NCI-H460 (cell line): ENCODE measurements around the gene ZNF446. TPM values are rescaled to one million over a fixed set of nuclear protein-coding genes. Genes with fewer than 3 reads are reported as not detected.

Experiments
- DNase-seq: peaks from one replicate; pipeline ENCODE4 v3.0.0-alpha.2; 2016; ENCODE audit warnings: low read depth; ENCODE audit errors: extremely low read depth
- small RNA-seq, 2 experiments: library from RNA; depleted of rRNA; stranded (forward); fragments of <200 nt; gene quantifications; one replicate each; pipeline ENCODE3, GENCODE V24; 2014
- total RNA-seq: library from RNA; depleted of rRNA; stranded (reverse); fragments of >200 nt; shearing (Covaris generic); gene quantifications from 2 replicates; pipeline ENCODE4 v1.2.3, GENCODE V29; 2014; rRNA removed

Gene ZNF446
- total RNA-seq, 1 experiment from 2014 or later, result 5.1 TPM

- peak; percentile 90 for DNase-seq
Measured at GRCh38 chr19:58519355-58520256, 43.5 kb downstream of the ZNF446 start, which contains the start of gene ZBTB45. ZBTB45 (minus strand) TSS chr19:58519810; CDS start chr19:58517673, 2,137 bp downstream.

GRCh38 chr19:58520257-58520599 is 44.1 kb downstream of the ZNF446 start:
- DNase-seq, result no peak

- DNase-seq, result no peak
Measured at GRCh38 chr19:58521651-58522050, 45.5 kb downstream of the ZNF446 start.

GRCh38 chr19:58522709-58523108 is 46.6 kb downstream of the ZNF446 start:
- no peak for DNase-seq

- no peak for DNase-seq
Measured at GRCh38 chr19:58529405-58529804, 53.3 kb downstream of the ZNF446 start.

Small RNA genes lying within 50 kb of the gene (small RNA-seq; reads per million reads assigned to genes)
- 0 reads per million in 2 experiments for gene RN7SL693P
- gene RNU6-1337P, result 0 reads per million in 2 experiments

Other genes with a start within 250 kb of the ZNF446 start
- gene ZNF544, start 247.4 kb upstream of the ZNF446 start, total RNA-seq, result 40.4 and 43.4 TPM in 2 replicates
- gene ZNF8, start 197.4 kb upstream of the ZNF446 start, total RNA-seq, result 5.3 and 6.7 TPM in 2 replicates
- gene ERVK3-1, start 171.0 kb upstream of the ZNF446 start, total RNA-seq, result 42.4 and 43.2 TPM in 2 replicates
- gene ZSCAN22, start 149.4 kb upstream of the ZNF446 start, total RNA-seq, result 2.4 and 2.5 TPM in 2 replicates
- gene A1BG, start 122.9 kb upstream of the ZNF446 start, total RNA-seq, result 4.1 and 9.1 TPM in 2 replicates
- gene ZNF497, start 113.6 kb upstream of the ZNF446 start, total RNA-seq, result 2.1 TPM in 2 replicates
- gene ZNF837, start 95.3 kb upstream of the ZNF446 start, total RNA-seq, result 0.30 and 0.78 TPM in 2 replicates
- gene RPS5, start 89.1 kb upstream of the ZNF446 start, total RNA-seq, result 1,933 and 2,287 TPM in 2 replicates
- 0.26 TPM in 1 of 2 replicates, not detected in the other for gene RNF225, start 80.7 kb upstream of the ZNF446 start, total RNA-seq
- 14.7 and 15.7 TPM in 2 replicates for gene ZNF584, start 67.7 kb upstream of the ZNF446 start, total RNA-seq
- 2.1 and 2.4 TPM in 2 replicates for gene ZNF132, start 36.2 kb upstream of the ZNF446 start, total RNA-seq
- gene ZNF324B, start 24.7 kb upstream of the ZNF446 start, total RNA-seq, result 2.8 and 3.0 TPM in 2 replicates
- gene ZNF324, start 9.3 kb upstream of the ZNF446 start, total RNA-seq, result 3.1 and 4.7 TPM in 2 replicates
- 20.5 and 27.8 TPM in 2 replicates for gene SLC27A5, start 35.6 kb downstream of the ZNF446 start, total RNA-seq
- gene ZBTB45, start 43.5 kb downstream of the ZNF446 start, total RNA-seq, result 3.8 and 4.9 TPM in 2 replicates
- 246 and 252 TPM in 2 replicates for gene TRIM28, start 67.7 kb downstream of the ZNF446 start, total RNA-seq
- 102 and 105 TPM in 2 replicates for gene CHMP2A, start 78.8 kb downstream of the ZNF446 start, total RNA-seq
- 90.5 and 94.6 TPM in 2 replicates for gene UBE2M, start 82.3 kb downstream of the ZNF446 start, total RNA-seq
- gene MZF1, start 97.0 kb downstream of the ZNF446 start, total RNA-seq, result 16.5 and 20.8 TPM in 2 replicates